COLO668 (cell line): Measurements from ENCODE around the gene MPEG1.

Experiments
- DNase-seq: peaks from one replicate; lab custom pipeline; 2025; ENCODE audit not compliant: unreplicated experiment; lab: John Stamatoyannopoulos, UW

The MPEG1 gene

GRCh38 chr11:59191095-59191494, 21.6 kb downstream of the MPEG1 start:
- no peak for DNase-seq

- DNase-seq: no peak
These were observed 22.7 kb downstream of the MPEG1 start for GRCh38 chr11:59189986-59190385.

- no peak for DNase-seq
These were observed 23.8 kb downstream of the MPEG1 start for GRCh38 chr11:59188954-59189353.

GRCh38 chr11:59187587-59187986, 25.1 kb downstream of the MPEG1 start:
- DNase-seq: no peak

- DNase-seq: no peak
These were observed 25.7 kb downstream of the MPEG1 start for GRCh38 chr11:59187035-59187434.

GRCh38 chr11:59186130-59186594, 26.6 kb downstream of the MPEG1 start:
- no peak for DNase-seq

- DNase-seq: no peak
These were observed 27.3 kb downstream of the MPEG1 start for GRCh38 chr11:59185386-59185945.

GRCh38 chr11:59184691-59185339, 27.9 kb downstream of the MPEG1 start:
- no peak for DNase-seq

- DNase-seq: no peak
These were observed 29.0 kb downstream of the MPEG1 start for GRCh38 chr11:59183771-59184170.

- DNase-seq: no peak
These were observed 30.1 kb downstream of the MPEG1 start for GRCh38 chr11:59182457-59183151.

GRCh38 chr11:59181746-59182456, 30.8 kb downstream of the MPEG1 start:
- no peak for DNase-seq

- DNase-seq: no peak
These were observed 31.8 kb downstream of the MPEG1 start for GRCh38 chr11:59180907-59181306.

GRCh38 chr11:59180168-59180776, 32.5 kb downstream of the MPEG1 start:
- no peak for DNase-seq

- no peak for DNase-seq
These were observed 33.6 kb downstream of the MPEG1 start for GRCh38 chr11:59179121-59179520.

- no peak for DNase-seq
These were observed 34.3 kb downstream of the MPEG1 start for GRCh38 chr11:59178402-59178801.

- DNase-seq: no peak
These were observed 36.4 kb downstream of the MPEG1 start for GRCh38 chr11:59176330-59176729.

- DNase-seq: no peak
These were observed 37.6 kb downstream of the MPEG1 start for GRCh38 chr11:59175091-59175501.

GRCh38 chr11:59174664-59175033, 38.1 kb downstream of the MPEG1 start:
- no peak for DNase-seq

GRCh38 chr11:59173964-59174663, 38.6 kb downstream of the MPEG1 start:
- no peak for DNase-seq

GRCh38 chr11:59173080-59173963, 39.4 kb downstream of the MPEG1 start:
- no peak for DNase-seq
